GM08714 (cell line): ENCODE data around the gene MFAP5.

Experiments
- H3K4me3 ChIP-seq: fragments of 200-500 bp; sonication (Bioruptor generic); 2 replicates; pipeline ENCODE4 v1.5.1; 2014; ENCODE audit warnings: mild to moderate bottlenecking, low read length, inconsistent platforms
- ZNF274 ChIP-seq: IDR thresholded peaks from 2 replicates; pipeline ENCODE4 v1.6.1; 2012; ENCODE audit warnings: mild to moderate bottlenecking, low read depth, low read length

MFAP5 gene, protein sequence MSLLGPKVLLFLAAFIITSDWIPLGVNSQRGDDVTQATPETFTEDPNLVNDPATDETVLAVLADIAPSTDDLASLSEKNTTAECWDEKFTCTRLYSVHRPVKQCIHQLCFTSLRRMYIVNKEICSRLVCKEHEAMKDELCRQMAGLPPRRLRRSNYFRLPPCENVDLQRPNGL

DNA sequence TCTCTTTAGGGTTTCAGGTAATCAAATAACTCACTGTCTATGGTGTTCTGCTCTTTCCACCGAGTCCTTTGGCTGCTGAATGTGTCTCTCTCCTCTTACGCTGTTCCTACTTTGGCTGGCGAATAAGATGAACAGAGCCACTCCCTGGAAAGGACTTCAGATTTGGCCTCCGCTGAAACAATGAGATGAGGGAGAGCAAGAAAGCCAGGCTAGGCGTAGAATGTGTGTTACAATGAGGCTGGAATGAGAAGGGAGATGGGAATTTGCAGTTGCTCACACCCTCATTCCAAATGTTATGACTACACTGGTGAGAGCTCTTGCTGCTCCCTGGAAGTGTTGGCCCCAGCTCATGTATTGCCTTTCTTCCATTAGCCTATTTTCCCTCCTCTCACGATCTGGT lies at the start of gene MFAP5:
MFAP5 (minus strand) TSS at position 234 of the 400 bp plus-strand sequence. CDS start 722 bp downstream, outside the sequence.
- no peak within 1 kb of the TSS for H3K4me3 ChIP-seq
- no peak for TF ChIP-seq ZNF274

- TF ChIP-seq ZNF274, result no peak
These were observed 46.7 kb upstream of the MFAP5 start for GRCh38 chr12:8709124-8709830.

DNA sequence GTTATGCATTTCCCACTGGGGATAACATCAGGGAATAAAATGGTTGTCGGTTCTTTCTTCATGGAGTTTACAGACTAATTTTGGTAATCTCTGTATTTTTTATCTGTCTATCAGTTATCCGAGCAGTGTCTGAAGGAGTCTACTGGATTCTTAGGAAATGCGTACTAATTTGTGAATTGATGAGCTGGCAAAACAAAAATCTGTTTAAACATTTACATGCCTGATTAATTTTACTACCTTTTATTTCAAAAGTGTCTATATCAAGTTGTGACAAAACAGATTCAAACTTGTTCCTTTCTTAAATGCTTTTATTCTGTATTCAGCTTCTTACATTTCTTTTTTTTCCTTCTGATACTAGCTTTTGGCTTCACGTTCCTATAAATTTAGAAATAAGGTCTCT lies 39.5 kb upstream of the MFAP5 start:
- no peak for TF ChIP-seq ZNF274
- no peak overlapping the region for H3K4me3 ChIP-seq

More at GRCh38 chr12:8709124-8709830, 46.7 kb upstream of the MFAP5 start:
- no peak overlapping the region for H3K4me3 ChIP-seq

- TF ChIP-seq ZNF274, result no peak
These were observed 38.5 kb upstream of the MFAP5 start for GRCh38 chr12:8701046-8701660.

GRCh38 chr12:8699714-8700113 lies 37.1 kb upstream of the MFAP5 start:
- no peak overlapping the region for H3K4me3 ChIP-seq
- no peak for TF ChIP-seq ZNF274

More at GRCh38 chr12:8701046-8701660, 38.5 kb upstream of the MFAP5 start:
- H3K4me3 ChIP-seq, result no peak overlapping the region

GRCh38 chr12:8698879-8699278 lies 36.3 kb upstream of the MFAP5 start:
- TF ChIP-seq ZNF274, result no peak
- H3K4me3 ChIP-seq, result peak overlapping the region; percentile 94

DNA sequence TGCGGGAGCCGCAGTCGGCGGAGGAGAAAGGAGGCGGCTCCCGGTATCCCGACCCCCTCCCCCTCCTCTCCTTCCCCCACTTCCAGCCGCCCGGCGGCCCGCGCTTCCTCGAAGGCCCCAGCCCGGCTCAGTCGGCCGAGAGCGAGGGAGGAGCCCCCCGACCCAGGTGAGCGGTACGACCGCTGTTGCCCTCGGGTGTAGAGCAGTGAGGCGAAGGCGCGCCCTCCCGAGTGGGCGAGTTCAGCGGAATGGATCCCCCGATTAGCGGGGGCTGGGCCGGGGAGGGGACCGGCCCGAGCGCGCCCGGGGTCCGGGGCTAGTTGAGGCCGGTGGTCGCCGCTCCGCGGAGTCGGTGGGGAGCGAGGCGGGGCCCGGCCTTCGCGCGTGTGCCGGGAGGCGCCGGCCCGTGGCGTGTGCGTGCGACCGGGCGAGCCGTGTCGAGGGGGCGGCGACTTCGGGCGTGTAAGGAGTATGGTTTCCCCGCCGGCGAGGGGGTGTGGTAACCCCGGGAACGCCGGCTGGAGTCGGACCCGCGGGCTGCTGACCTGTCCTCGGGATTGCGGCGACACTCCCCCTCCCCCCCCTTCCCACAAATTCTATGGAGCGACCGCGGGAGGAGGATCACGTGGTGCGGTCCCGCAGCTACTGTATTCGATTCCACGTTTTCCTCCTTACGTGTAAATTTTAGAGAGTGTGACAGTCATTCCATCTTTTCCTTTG lies 35.7 kb upstream of the MFAP5 start:
- peak overlapping the region; percentile 94 for H3K4me3 ChIP-seq
- no peak for TF ChIP-seq ZNF274

GRCh38 chr12:8697476-8698131 lies 35.0 kb upstream of the MFAP5 start, which contains the start of gene RIMKLB:
TSS of gene RIMKLB (plus strand) at chr12:8697991. CDS start at chr12:8713867, 15,876 bp downstream.
- TF ChIP-seq ZNF274, result no peak
- H3K4me3 ChIP-seq, result peak within 1 kb of the TSS; percentile 94

DNA sequence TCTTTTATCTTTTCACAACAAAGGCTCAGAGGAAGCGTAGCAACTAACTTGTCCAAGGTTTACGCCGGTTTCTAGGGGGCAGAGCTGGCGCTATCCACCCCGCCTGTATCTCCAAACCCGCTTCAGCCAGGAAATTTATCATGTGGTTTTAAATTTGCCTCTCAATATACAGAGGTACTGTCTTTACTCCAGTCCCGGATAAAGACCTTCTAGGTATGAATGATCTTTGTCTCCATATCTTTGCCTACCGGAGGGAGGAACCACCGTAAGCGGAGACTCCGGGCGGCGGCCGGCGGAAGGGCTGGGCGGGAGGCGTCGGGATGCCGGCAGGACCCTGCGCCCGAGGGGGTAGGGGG lies 34.5 kb upstream of the MFAP5 start:
- no peak for TF ChIP-seq ZNF274

GRCh38 chr12:8696442-8697090 lies 33.9 kb upstream of the MFAP5 start:
- H3K4me3 ChIP-seq, result peak overlapping the region; percentile 68
- no peak for TF ChIP-seq ZNF274

More for the DNA sequence above, 34.5 kb upstream of the MFAP5 start:
- H3K4me3 ChIP-seq, result peak overlapping the region; percentile 68

GRCh38 chr12:8695116-8695515 lies 32.5 kb upstream of the MFAP5 start:
- no peak overlapping the region for H3K4me3 ChIP-seq
- TF ChIP-seq ZNF274, result no peak

DNA sequence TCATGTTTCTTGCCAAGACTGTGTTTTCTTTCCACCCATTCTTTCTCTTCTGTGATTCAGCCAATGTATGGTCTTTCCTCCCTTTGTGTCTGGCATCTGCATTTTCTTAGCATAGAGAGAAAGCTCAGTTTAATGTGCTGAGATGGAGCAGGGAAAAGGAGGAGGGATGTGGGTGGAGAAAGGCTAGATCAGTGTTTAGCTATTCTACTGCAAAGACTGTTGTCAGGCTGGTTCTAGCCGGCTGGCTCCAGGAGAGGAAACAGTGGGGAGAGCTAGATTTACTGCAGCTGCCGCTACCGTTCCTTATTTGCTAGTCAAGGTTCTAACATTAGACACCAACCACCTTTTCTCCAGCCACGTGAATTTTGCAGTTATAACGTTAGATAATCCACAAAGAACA lies 29.9 kb upstream of the MFAP5 start:
- no peak for TF ChIP-seq ZNF274
- H3K4me3 ChIP-seq, result no peak overlapping the region

- TF ChIP-seq ZNF274, result no peak
- no peak overlapping the region for H3K4me3 ChIP-seq
These were observed 27.1 kb upstream of the MFAP5 start for GRCh38 chr12:8689681-8690080.

DNA sequence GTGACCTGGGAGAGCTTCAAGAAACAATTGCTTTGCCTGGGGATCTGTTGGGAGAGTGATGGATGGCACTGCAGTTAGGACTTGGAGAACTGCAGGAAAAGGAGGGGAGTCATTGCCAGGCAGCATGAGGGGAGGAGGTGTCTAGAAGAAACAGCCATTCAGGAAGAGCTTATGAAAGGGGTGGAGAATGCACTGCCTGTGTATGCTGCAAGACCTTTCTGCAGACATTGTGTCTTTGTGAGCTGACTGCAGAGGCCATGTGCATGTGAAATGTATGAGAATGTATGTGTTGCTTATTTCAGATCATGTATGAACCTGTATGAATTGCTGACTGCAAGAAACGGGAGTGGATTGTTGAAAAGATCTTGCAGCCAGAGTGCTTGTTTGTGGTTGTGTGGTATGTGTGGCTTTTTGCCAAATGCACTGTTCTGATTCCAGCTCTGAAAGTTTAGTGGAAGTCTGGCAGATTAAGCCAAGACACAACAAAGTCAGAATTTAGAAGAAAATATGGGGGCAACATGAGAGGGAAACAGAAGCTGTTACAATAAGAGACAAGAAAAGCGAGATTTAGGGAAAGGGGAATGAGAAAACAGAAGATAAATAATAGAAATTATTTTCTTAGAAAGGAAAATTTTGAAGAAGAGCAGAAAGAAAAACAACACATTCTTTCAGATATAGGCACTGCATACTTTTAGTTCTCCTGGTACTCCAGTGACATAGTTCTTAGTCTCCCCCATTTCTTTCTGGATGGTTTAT lies 25.4 kb upstream of the MFAP5 start:
- H3K4me3 ChIP-seq, result no peak overlapping the region
- no peak for TF ChIP-seq ZNF274
